Glutamatergic neuron (in vitro differentiated cells): ENCODE measurements around the gene CYSLTR2. TPM values are rescaled to one million over a fixed set of nuclear protein-coding genes. Genes with fewer than 3 reads are reported as not detected.
"Not testable (repeated sequence)": the region's sequence is repeated elsewhere in the genome, so short reads cannot be mapped to it uniquely, and the experiment has no call there.

Experiments used
- DNase-seq: peaks from one replicate; pipeline ENCODE4 v3.0.0; 2022
- H3K27ac Mint-ChIP-seq: one replicate; pipeline ENCODE4 v1.8.0; 2020; ENCODE audit warnings: mild to moderate bottlenecking, mixed read lengths, inconsistent platforms; ENCODE audit not compliant: unreplicated experiment
- H3K27me3 Mint-ChIP-seq: one replicate; pipeline ENCODE4 v1.8.0; 2020; ENCODE audit warnings: mild to moderate bottlenecking, moderate library complexity, mixed read lengths, inconsistent platforms; ENCODE audit not compliant: unreplicated experiment
- H3K36me3 Mint-ChIP-seq: one replicate; pipeline ENCODE4 v1.8.0; 2020; ENCODE audit warnings: mild to moderate bottlenecking, mixed read lengths, inconsistent platforms; ENCODE audit not compliant: unreplicated experiment
- H3K4me1 Mint-ChIP-seq: one replicate; pipeline ENCODE4 v1.8.0; 2020; ENCODE audit warnings: mild to moderate bottlenecking, low read depth, mixed read lengths, inconsistent platforms; ENCODE audit not compliant: unreplicated experiment
- H3K4me3 Mint-ChIP-seq: one replicate; pipeline ENCODE4 v1.8.0; 2020; ENCODE audit warnings: mild to moderate bottlenecking, mixed read lengths, inconsistent platforms; ENCODE audit not compliant: unreplicated experiment
- H3K9me3 Mint-ChIP-seq: one replicate; pipeline ENCODE4 v1.8.0; 2020; ENCODE audit warnings: mild to moderate bottlenecking, moderate library complexity, mixed read lengths, inconsistent platforms; ENCODE audit not compliant: unreplicated experiment
- CTCF ChIP-seq: fragments of 200-600 bp; sonication (generic); IDR thresholded peaks from one replicate; pipeline ENCODE4 v1.5.0; 2021; ENCODE audit not compliant: partially characterized antibody, unreplicated experiment
- total RNA-seq: library from RNA; stranded (reverse); fragmentation: NEBNext Ultra II Directional; extraction: Animal tissue kit (Norgen Biotek cat#: 25700); gene quantifications from one replicate; pipeline ENCODE4 v1.2.1, GENCODE V29; 2021; ENCODE audit not compliant: unreplicated experiment

Gene CYSLTR2
- total RNA-seq, 1 donor from 2014 or later, result 4.9 TPM

DNA sequence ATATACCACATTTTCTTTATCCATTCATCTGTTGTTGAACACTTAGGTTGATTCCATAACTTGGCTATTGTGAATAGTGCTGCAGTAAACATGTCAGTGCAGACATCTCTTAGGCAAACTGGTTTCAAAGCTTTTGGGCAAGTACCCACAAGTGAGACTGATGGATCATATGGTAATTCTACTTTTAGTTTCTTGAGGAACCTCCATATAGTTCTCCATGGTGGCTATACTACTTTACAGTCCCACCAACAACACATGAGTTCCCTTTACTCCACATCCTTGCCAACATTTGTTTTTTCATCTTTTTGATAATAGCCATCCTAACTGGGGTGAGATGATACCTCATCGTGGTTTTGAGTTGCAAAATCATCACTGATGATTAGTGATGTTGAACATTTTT lies 8.5 kb downstream of the CYSLTR2 start:
- H3K4me3 Mint-ChIP-seq, result no peak overlapping the region
- peaks cover 15% of the 10 kb centered on the region for H3K9me3 Mint-ChIP-seq
- no peak overlapping the region for H3K27ac Mint-ChIP-seq
- no peak for DNase-seq
- TF ChIP-seq CTCF, result no peak
- H3K27me3 Mint-ChIP-seq, result peaks cover 2% of the 10 kb centered on the region
- H3K36me3 Mint-ChIP-seq, result peaks cover 24% of the 10 kb centered on the region
- H3K4me1 Mint-ChIP-seq, result peaks cover 26% of the 10 kb centered on the region

DNA sequence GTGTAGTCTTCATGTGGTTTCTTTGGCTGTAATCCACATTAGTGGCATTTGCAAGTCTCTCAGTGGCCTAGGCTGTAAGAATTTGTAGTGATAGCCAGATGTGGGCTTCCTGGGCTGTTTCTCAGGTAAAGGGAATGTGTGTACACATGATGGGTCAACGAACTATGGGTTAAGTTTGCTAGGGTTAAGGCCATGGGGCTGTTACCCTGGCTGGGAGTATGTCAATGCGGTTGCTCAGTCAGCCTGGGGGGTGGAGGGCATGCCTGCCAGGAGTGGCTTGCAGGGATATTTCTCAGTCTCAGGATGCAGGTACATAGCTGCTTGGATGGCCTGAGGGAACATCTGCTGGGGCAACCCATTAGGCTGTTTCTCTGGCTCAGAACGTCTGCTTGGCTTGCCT lies 13.4 kb downstream of the CYSLTR2 start:
- peaks cover 2% of the 10 kb centered on the region for H3K27me3 Mint-ChIP-seq
- H3K9me3 Mint-ChIP-seq, result peaks cover 14% of the 10 kb centered on the region
- no peak for TF ChIP-seq CTCF
- peaks cover 27% of the 10 kb centered on the region for H3K36me3 Mint-ChIP-seq
- no peaks in the 10 kb centered on the region for H3K4me1 Mint-ChIP-seq
- H3K27ac Mint-ChIP-seq, result no peak overlapping the region
- H3K4me3 Mint-ChIP-seq, result no peak overlapping the region
- DNase-seq, result no peak

DNA sequence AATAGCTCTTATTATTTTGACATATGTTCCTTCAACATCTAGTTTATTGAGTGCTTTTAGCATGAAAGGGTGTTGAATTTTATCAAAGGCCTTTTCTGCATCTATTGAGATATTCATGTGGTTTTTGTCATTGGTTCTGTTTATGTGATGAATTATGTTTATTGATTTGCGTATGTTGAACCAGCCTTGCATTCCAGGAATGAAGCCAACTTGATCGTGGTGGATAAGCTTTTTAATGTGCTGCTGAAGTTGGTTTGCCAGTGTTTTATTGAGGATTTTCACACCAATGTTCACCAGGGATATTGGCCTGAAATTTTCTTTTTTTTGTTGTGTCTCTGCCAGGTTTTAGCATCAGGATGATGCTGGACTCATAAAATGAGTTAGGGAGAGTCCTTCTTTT lies 17.7 kb downstream of the CYSLTR2 start:
- not testable (repeated sequence) for H3K27ac Mint-ChIP-seq, H3K4me3 Mint-ChIP-seq, DNase-seq, H3K27me3 Mint-ChIP-seq, H3K4me1 Mint-ChIP-seq
- Mint-ChIP-seq H3K9me3 (peaks cover 15% of the 10 kb centered on the region), H3K36me3 (peaks cover 15% of the 10 kb centered on the region)

DNA sequence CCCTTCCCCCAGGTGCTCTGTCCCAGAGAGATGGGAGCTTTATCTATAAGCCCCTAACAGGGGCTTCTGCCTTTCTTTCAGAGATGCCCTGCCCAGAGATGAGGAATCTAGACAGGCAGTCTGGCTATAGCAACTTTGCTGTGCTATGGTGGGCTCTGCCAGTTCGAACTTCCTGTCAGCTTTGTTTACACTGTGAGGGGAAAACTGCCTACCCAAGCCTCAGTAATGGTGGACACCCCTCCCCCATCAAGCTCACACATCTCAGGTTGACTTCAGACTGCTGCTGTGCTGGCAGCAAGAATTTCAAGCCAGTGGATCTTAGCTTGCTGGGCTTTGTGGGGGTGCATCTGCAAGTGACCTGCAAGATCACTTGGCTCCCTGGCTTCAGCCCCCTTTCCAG lies 21.5 kb downstream of the CYSLTR2 start:
- DNase-seq, result no peak
- Mint-ChIP-seq H3K4me1 (no peaks in the 10 kb centered on the region), H3K36me3 (no peaks in the 10 kb centered on the region), H3K27ac (no peak overlapping the region), H3K9me3 (peaks cover 8% of the 10 kb centered on the region), H3K27me3 (peaks cover 3% of the 10 kb centered on the region), H3K4me3 (no peak overlapping the region)
- TF ChIP-seq CTCF, result no peak

- no peak for TF ChIP-seq CTCF
- no peak for DNase-seq
- no peak overlapping the region for H3K4me3 Mint-ChIP-seq
- H3K27ac Mint-ChIP-seq, result peak overlapping the region; percentile 4
- H3K4me1 Mint-ChIP-seq, result peaks cover 2% of the 10 kb centered on the region
- H3K36me3 Mint-ChIP-seq, result no peaks in the 10 kb centered on the region
- H3K9me3 Mint-ChIP-seq, result peaks cover 4% of the 10 kb centered on the region
- H3K27me3 Mint-ChIP-seq, result peaks cover 7% of the 10 kb centered on the region
Measured at GRCh38 chr13:48678316-48678715, 24.6 kb downstream of the CYSLTR2 start.
